ENCODE results near the gene ZNF213.

ZNF213 gene

GRCh38 chr16:3134338-3135125, at the start of gene ZNF213:
Gene ZNF213 (plus strand): TSS chr16:3135029. CDS start chr16:3137281, 2,252 bp downstream.
- TF ChIP-seq GATA3 (IDR thresholded peaks at IDR 0.05; ENCODE audit: low read depth, low read length) = no peak
- no peak for TF ChIP-seq GATA2 (IDR thresholded peaks at IDR 0.05; ENCODE audit: low read depth, low read length)

GRCh38 chr16:3085868-3086595, 48.8 kb upstream of the ZNF213 start:
- no peak for TF ChIP-seq GATA3 (IDR thresholded peaks at IDR 0.05; ENCODE audit: low read depth, low read length)
- TF ChIP-seq GATA2 (IDR thresholded peaks at IDR 0.05; ENCODE audit: low read depth, low read length) = no peak

- no peak for TF ChIP-seq GATA3 (IDR thresholded peaks at IDR 0.05; ENCODE audit: low read depth, low read length)
Observed at GRCh38 chr16:3086596-3087242, 48.1 kb upstream of the ZNF213 start.

- no peak for TF ChIP-seq GATA3 (IDR thresholded peaks at IDR 0.05; ENCODE audit: low read depth, low read length)
- no peak for TF ChIP-seq GATA2 (IDR thresholded peaks at IDR 0.05; ENCODE audit: low read depth, low read length)
Observed at GRCh38 chr16:3087243-3088235, 47.3 kb upstream of the ZNF213 start.

- TF ChIP-seq GATA2 (IDR thresholded peaks at IDR 0.05; ENCODE audit: low read depth, low read length) = no peak
- no peak for TF ChIP-seq GATA3 (IDR thresholded peaks at IDR 0.05; ENCODE audit: low read depth, low read length)
Observed at GRCh38 chr16:3088450-3088849, 46.4 kb upstream of the ZNF213 start.

- no peak for TF ChIP-seq GATA3 (IDR thresholded peaks at IDR 0.05; ENCODE audit: low read depth, low read length)
- no peak for TF ChIP-seq GATA2 (IDR thresholded peaks at IDR 0.05; ENCODE audit: low read depth, low read length)
Observed at GRCh38 chr16:3088925-3089716, 45.7 kb upstream of the ZNF213 start.

GRCh38 chr16:3089717-3090592, 44.9 kb upstream of the ZNF213 start:
- no peak for TF ChIP-seq GATA3 (IDR thresholded peaks at IDR 0.05; ENCODE audit: low read depth, low read length)
- no peak for TF ChIP-seq GATA2 (IDR thresholded peaks at IDR 0.05; ENCODE audit: low read depth, low read length)

- no peak for TF ChIP-seq GATA2 (IDR thresholded peaks at IDR 0.05; ENCODE audit: low read depth, low read length)
- TF ChIP-seq GATA3 (IDR thresholded peaks at IDR 0.05; ENCODE audit: low read depth, low read length) = no peak
Observed at GRCh38 chr16:3091551-3091950, 43.3 kb upstream of the ZNF213 start.

GRCh38 chr16:3092501-3092941, 42.3 kb upstream of the ZNF213 start:
- TF ChIP-seq GATA3 (IDR thresholded peaks at IDR 0.05; ENCODE audit: low read depth, low read length) (no peak), GATA2 (IDR thresholded peaks at IDR 0.05; ENCODE audit: low read depth, low read length) (no peak)

- no peak for TF ChIP-seq GATA3 (IDR thresholded peaks at IDR 0.05; ENCODE audit: low read depth, low read length)
- no peak for TF ChIP-seq GATA2 (IDR thresholded peaks at IDR 0.05; ENCODE audit: low read depth, low read length)
Observed at GRCh38 chr16:3094289-3095027, 40.4 kb upstream of the ZNF213 start.

- TF ChIP-seq GATA3 (IDR thresholded peaks at IDR 0.05; ENCODE audit: low read depth, low read length) = no peak
- no peak for TF ChIP-seq GATA2 (IDR thresholded peaks at IDR 0.05; ENCODE audit: low read depth, low read length)
Observed at GRCh38 chr16:3095869-3096268, 39.0 kb upstream of the ZNF213 start.

All from SH-SY5Y (cell line).